Measurements from ENCODE around the gene CCS.
"Not testable (repeated sequence)": the region's sequence is repeated elsewhere in the genome, so short reads cannot be mapped to it uniquely, and the experiment has no call there.

CCS gene

GRCh38 chr11:66626382-66626781 lies 33.4 kb downstream of the CCS start:
- DNase-seq (ENCODE audit: low read depth, low spot score), result no peak

GRCh38 chr11:66626926-66627325 lies 33.9 kb downstream of the CCS start:
- DNase-seq (ENCODE audit: low read depth, low spot score), result no peak

GRCh38 chr11:66628061-66628603 lies 35.1 kb downstream of the CCS start:
- DNase-seq (ENCODE audit: low read depth, low spot score), result no peak

GRCh38 chr11:66629356-66629755 lies 36.4 kb downstream of the CCS start:
- no peak for DNase-seq (ENCODE audit: low read depth, low spot score)

- no peak for DNase-seq (ENCODE audit: low read depth, low spot score)
Observed at GRCh38 chr11:66631883-66632282, 38.9 kb downstream of the CCS start.

- DNase-seq (ENCODE audit: low read depth, low spot score), result no peak
Observed at GRCh38 chr11:66632952-66633351, 40.0 kb downstream of the CCS start.

GRCh38 chr11:66636411-66636810 lies 43.4 kb downstream of the CCS start:
- DNase-seq (ENCODE audit: low read depth, low spot score), result no peak

- no peak for DNase-seq (ENCODE audit: low read depth, low spot score)
Observed at GRCh38 chr11:66637557-66638176, 44.7 kb downstream of the CCS start.

GRCh38 chr11:66638177-66639065 lies 45.4 kb downstream of the CCS start, which contains the start of gene RBM4:
Gene RBM4, plus strand, starts transcription at chr11:66638703. Its CDS starts 1,009 bp downstream, at chr11:66639712.
- peak; percentile 98 for DNase-seq (ENCODE audit: low read depth, low spot score)

GRCh38 chr11:66639066-66639813 lies 46.3 kb downstream of the CCS start:
- DNase-seq (ENCODE audit: low read depth, low spot score), result no peak

GRCh38 chr11:66639814-66640340 lies 46.9 kb downstream of the CCS start:
- DNase-seq (ENCODE audit: low read depth, low spot score), result not testable (repeated sequence)

- DNase-seq (ENCODE audit: low read depth, low spot score), result no peak
Observed at GRCh38 chr11:66641834-66642233, 48.8 kb downstream of the CCS start.

- DNase-seq (ENCODE audit: low read depth, low spot score), result no peak
Observed at GRCh38 chr11:66643745-66644437, 50.9 kb downstream of the CCS start.

- DNase-seq (ENCODE audit: low read depth, low spot score), result no peak
Observed at GRCh38 chr11:66646828-66647227, 53.8 kb downstream of the CCS start.

- DNase-seq (ENCODE audit: low read depth, low spot score), result no peak
Observed at GRCh38 chr11:66649903-66650302, 56.9 kb downstream of the CCS start.

- no peak for DNase-seq (ENCODE audit: low read depth, low spot score)
Observed at GRCh38 chr11:66651016-66651415, 58.0 kb downstream of the CCS start.

GRCh38 chr11:66652651-66653050 lies 59.7 kb downstream of the CCS start:
- DNase-seq (ENCODE audit: low read depth, low spot score), result no peak

- no peak for DNase-seq (ENCODE audit: low read depth, low spot score)
Observed at GRCh38 chr11:66653123-66653522, 60.1 kb downstream of the CCS start.
